ENCODE results near the gene DGUOK.

Gene DGUOK

DNA sequence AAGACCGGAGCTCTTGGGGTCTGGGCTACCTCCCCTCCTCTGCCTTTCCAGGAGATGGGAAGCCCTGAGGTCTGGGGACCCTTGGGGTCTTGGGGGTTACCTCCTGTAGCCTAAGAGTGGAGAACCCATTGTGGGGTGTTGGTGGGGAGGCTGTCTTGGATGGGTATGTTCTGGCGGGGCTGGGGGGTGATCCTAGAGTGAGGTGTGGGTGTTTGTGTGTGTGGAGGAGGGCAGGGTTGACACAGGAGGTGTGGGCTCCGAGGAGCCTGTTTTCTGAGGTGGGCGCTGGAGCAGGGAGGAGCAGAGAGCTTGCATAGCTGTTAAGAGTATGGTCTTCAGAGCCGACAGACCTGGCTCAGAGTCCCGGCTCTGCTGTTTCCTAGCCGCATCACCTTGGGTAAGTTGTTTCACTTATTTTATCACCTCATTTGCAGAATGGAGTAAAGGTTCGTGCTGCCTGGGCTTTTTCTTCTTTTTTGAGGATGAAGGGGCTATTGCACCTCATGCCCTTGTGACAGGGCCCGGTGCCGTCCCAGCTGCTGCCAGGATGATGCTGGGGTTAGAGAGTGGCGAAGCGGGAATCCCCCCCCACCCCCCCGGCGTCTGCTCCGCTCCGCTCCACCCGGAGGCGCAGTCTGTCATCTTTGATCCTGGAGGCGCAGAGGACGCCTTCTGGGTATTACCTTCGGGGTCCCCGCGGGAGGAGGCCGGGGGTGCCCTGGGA is 75.3 kb downstream of the DGUOK start:
- no peak for DNase-seq

GRCh38 chr2:74002505-74003421 is 76.1 kb downstream of the DGUOK start:
- DNase-seq = peak; percentile 71

DNA sequence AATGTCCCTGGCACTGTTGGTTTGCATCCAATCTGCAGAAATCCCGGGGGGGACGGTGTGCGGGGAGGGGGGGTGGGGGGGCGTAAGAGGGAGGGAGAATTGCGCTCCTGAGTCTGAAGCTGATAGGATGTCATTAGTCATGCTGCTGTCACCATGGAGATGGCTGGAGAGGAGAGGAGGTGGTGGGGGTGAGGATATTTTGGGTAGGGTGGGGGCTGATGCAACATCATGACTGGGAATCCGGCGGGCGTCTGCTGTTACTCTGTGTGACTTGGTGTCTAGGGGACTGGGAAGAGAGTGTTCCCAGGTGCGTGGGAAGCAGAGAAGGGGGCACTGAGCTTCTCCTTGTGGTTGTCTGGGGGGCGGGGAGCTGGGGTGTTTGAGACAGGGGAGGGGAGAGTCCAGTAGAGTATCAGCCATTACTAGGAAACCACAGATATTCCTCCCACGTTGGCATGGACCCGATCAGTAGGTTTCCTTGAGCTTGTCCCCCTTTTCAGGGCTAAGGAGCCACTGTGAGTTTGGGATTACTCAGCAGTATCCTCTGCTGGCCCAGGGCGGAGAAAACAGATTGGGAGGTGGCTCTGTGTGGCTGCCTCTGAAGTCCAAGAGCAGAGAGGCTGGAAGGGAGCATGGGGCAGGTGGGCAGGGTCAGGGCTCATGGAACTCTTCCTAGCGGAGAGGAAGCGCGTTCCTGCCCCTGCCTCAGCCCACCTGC is 77.0 kb downstream of the DGUOK start:
- no peak for DNase-seq

GRCh38 chr2:74004212-74005182 is 77.8 kb downstream of the DGUOK start:
- no peak for DNase-seq

DNA sequence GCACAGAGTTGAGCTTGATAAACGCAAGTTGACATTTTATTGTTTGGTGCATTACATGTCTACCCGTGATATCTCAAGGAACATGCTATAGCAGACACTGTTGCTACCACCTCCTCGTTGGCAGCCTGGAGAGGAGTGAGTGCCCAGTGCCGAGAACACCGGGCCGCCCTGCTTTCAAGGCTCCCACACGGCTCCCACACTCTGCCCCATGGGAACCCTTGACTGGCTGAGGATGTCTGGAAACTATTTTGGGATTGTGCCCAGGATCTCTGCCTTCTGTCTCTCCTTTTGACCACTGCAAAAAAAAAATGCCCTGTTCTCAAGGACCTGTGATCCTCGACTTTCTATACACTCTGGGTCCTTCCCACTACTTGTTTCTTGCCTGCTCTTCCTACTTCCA is 79.1 kb downstream of the DGUOK start:
- DNase-seq = no peak

- DNase-seq = no peak
Observed at GRCh38 chr2:74006459-74006858, 79.8 kb downstream of the DGUOK start.

- no peak for DNase-seq
Observed at GRCh38 chr2:74007121-74007520, 80.4 kb downstream of the DGUOK start.

GRCh38 chr2:74007711-74008110 is 81.0 kb downstream of the DGUOK start:
- no peak for DNase-seq
